ENCODE data around the gene RPL39L. TPM values are rescaled to one million over a fixed set of nuclear protein-coding genes. Genes with fewer than 3 reads are reported as not detected.
"Not testable (repeated sequence)": the region's sequence is repeated elsewhere in the genome, so short reads cannot be mapped to it uniquely, and the experiment has no call there.

The RPL39L gene
- total RNA-seq, 2 donors from 2014 or later: 7.8 TPM; not detected in 1

DNA sequence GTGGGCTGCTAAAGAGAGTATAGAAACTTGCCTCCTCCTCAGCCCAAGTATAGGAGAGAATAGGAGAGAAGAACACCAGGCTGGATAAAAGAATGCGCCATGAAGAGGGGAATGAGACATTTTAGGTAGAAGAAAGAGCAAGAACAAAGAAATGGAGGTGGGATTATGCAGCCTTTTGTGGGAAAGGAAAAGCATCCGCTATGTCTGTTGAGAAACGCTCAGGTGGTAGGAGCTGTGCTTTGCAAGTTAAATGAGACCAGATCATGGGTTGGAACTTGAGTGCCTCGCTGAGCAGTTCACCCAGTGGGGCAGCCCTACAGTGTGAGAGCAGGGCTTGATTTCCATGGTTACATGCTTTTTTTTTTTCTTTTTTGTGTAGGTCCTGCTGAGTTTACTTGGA is 46.5 kb upstream of the RPL39L start:
- ATAC-seq (no peak), DNase-seq (no peak)
- Histone ChIP-seq H3K4me3 (no peak overlapping the region), H3K36me3 (replicated peaks in 1 of 2; ENCODE audit: insufficient read depth in 1 of 2, low read depth in 2 of 2) (no peaks in the 10 kb centered on the region), H3K4me1 (no peaks in the 10 kb centered on the region), H3K27me3 (no peaks in the 10 kb centered on the region), H3K9me3 (no peaks in the 10 kb centered on the region), H3K27ac (no peak overlapping the region)
- intact Hi-C loops (cut with DNase I): no loop called here
- no peak for TF ChIP-seq POLR2A (IDR thresholded peaks at IDR 0.05)
- TF ChIP-seq CTCF (IDR thresholded peaks at IDR 0.05): no peak
- WGBS, 2 donors: 78 to 83% methylated on average over 4 of the region's 4 CpGs

GRCh38 chr3:187183903-187184302 is 44.6 kb upstream of the RPL39L start:
- 71 to 72% methylated on average over 6 of the region's 6 CpGs for WGBS, 2 donors
- H3K36me3 ChIP-seq (replicated peaks in 1 of 2; ENCODE audit: insufficient read depth in 1 of 2, low read depth in 2 of 2): no peaks in the 10 kb centered on the region
- no peaks in the 10 kb centered on the region for H3K9me3 ChIP-seq
- DNase-seq (no peak), ATAC-seq (no peak)
- TF ChIP-seq CTCF (IDR thresholded peaks at IDR 0.05): no peak
- no peak for TF ChIP-seq POLR2A (IDR thresholded peaks at IDR 0.05)
- intact Hi-C loops (cut with DNase I): no loop called here
- H3K27me3 ChIP-seq: no peaks in the 10 kb centered on the region
- H3K27ac ChIP-seq: no peak overlapping the region
- H3K4me3 ChIP-seq: no peak overlapping the region
- no peaks in the 10 kb centered on the region for H3K4me1 ChIP-seq

DNA sequence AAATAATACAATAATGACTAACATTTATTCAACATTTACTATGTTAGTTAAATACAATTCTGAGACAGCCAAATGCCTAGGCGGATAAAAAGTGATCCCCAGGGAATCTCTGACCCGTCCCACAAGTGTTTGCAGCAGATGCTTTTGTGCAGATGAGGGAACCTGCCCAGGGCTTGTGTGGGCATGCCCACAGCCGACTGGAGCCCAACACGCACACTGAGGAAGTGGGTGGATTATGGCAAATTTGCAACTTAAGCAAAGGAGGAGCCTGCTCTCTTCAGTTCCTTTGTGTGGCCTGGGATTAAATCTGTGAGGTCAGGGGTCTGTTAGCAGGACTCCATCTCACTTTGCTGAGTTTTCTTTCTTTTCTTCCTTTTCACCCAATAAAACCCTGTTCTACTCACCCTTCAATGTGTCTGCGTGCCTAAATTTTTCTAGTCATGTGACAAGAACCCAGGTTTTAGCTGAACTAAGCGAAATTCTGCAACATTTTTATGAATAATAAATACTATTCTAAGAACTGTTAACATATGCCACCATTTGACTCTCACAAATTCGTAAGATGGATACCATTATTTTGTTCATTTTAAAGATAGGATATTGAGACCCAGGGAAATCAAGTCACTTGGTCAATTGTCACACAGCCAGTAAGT is 44.0 kb upstream of the RPL39L start:
- no peak for ATAC-seq
- Histone ChIP-seq H3K4me3 (no peak overlapping the region), H3K4me1 (no peaks in the 10 kb centered on the region), H3K36me3 (replicated peaks in 1 of 2; ENCODE audit: insufficient read depth in 1 of 2, low read depth in 2 of 2) (no peaks in the 10 kb centered on the region), H3K27ac (no peak overlapping the region), H3K27me3 (no peaks in the 10 kb centered on the region), H3K9me3 (no peaks in the 10 kb centered on the region)
- intact Hi-C loops (cut with DNase I): no loop called here
- TF ChIP-seq CTCF (IDR thresholded peaks at IDR 0.05) (no peak), POLR2A (IDR thresholded peaks at IDR 0.05) (no peak)
- 55 to 65% methylated on average over 7 of the region's 7 CpGs for WGBS, 2 donors
- DNase-seq: no peak

GRCh38 chr3:187181454-187182170 is 42.3 kb upstream of the RPL39L start:
- Histone ChIP-seq H3K4me1 (no peaks in the 10 kb centered on the region), H3K36me3 (replicated peaks in 1 of 2; ENCODE audit: insufficient read depth in 1 of 2, low read depth in 2 of 2) (no peaks in the 10 kb centered on the region), H3K4me3 (no peak overlapping the region), H3K27ac (no peak overlapping the region), H3K9me3 (no peaks in the 10 kb centered on the region), H3K27me3 (no peaks in the 10 kb centered on the region)
- no peak for ATAC-seq
- DNase-seq: no peak
- intact Hi-C loops (cut with DNase I): no loop called here
- TF ChIP-seq POLR2A (IDR thresholded peaks at IDR 0.05) (no peak), CTCF (IDR thresholded peaks at IDR 0.05) (no peak)
- 88 to 89% methylated on average over 7 of the region's 7 CpGs for WGBS, 2 donors

DNA sequence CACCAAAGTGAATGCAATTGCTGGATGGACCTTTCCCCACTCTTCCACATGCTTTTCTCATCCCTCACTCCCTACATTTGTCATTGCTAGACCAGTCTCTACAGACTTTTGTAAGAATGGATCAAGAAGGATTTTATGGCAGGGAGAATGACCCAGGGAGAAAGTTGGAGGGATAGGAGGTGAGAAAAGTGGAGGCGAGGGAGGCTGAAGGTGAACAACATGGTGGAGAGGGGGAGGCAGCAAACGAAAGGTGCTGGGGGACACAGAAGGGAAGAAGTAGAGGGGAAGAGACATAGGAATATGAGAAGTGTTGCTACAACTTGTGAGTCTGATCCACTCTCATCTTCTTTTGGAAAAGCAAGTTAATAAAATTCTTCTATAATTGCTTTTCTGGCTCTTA is 33.6 kb upstream of the RPL39L start:
- Histone ChIP-seq H3K9me3 (no peaks in the 10 kb centered on the region), H3K4me1 (no peaks in the 10 kb centered on the region), H3K36me3 (replicated peaks in 1 of 2; ENCODE audit: insufficient read depth in 1 of 2, low read depth in 2 of 2) (no peaks in the 10 kb centered on the region), H3K27ac (no peak overlapping the region), H3K27me3 (no peaks in the 10 kb centered on the region), H3K4me3 (no peak overlapping the region)
- 85 to 94% methylated on average over 2 of the region's 2 CpGs for WGBS, 2 donors
- intact Hi-C loops (cut with DNase I): no loop called here
- no peak for TF ChIP-seq POLR2A (IDR thresholded peaks at IDR 0.05)
- DNase-seq (no peak), ATAC-seq (no peak)

DNA sequence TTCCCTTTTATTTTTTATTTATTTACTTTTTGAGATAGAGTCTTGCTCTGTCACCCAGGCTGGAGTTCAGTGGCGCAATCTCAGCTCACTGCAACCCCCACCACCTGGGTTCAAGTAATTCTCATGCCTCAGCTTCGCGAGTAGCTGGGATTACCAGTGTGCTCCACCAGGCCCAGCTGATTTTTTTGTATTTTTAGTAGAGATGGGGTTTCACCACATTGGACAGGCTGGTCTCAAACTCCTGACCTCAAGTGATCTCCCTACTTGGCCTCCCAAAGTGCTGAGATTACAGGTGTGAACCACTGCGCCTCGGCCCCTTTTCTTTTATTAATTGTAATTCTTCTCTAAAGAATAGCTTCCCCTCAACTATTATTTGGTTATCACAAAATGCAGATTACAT is 31.6 kb upstream of the RPL39L start:
- H3K4me1 ChIP-seq; H3K27me3 ChIP-seq; DNase-seq; intact Hi-C loops (cut with DNase I); H3K9me3 ChIP-seq; H3K4me3 ChIP-seq; H3K36me3 ChIP-seq (replicated peaks in 1 of 2; ENCODE audit: insufficient read depth in 1 of 2, low read depth in 2 of 2); ATAC-seq; H3K27ac ChIP-seq: not testable (repeated sequence)
- WGBS, 2 donors: 84% methylated on average over 5 of the region's 5 CpGs
